GM20000 (cell line): ENCODE measurements around the gene APMAP.

Experiments
- DNase-seq: peaks from one replicate; pipeline ENCODE4 v3.0.0; 2012; ENCODE audit warnings: low spot score
- CTCF ChIP-seq: IDR thresholded peaks from 2 replicates; pipeline ENCODE4 v1.5.1; 2012; ENCODE audit warnings: mild to moderate bottlenecking, control low read depth; ENCODE audit errors: extremely low read depth, missing control alignments

Gene APMAP

GRCh38 chr20:24984961-24985640 is 7.5 kb downstream of the APMAP start:
- TF ChIP-seq CTCF, result no peak
- DNase-seq, result no peak

- DNase-seq, result no peak
- TF ChIP-seq CTCF, result no peak
These were observed 8.7 kb downstream of the APMAP start for GRCh38 chr20:24983896-24984295.

- TF ChIP-seq CTCF, result no peak
- no peak for DNase-seq
These were observed 10.8 kb downstream of the APMAP start for GRCh38 chr20:24981790-24982189.

GRCh38 chr20:24981282-24981681 is 11.3 kb downstream of the APMAP start:
- no peak for TF ChIP-seq CTCF
- DNase-seq, result no peak

- TF ChIP-seq CTCF, result no peak
- DNase-seq, result no peak
These were observed 12.1 kb downstream of the APMAP start for GRCh38 chr20:24980291-24981053.

GRCh38 chr20:24979036-24979960 is 13.3 kb downstream of the APMAP start:
- no peak for TF ChIP-seq CTCF

More at GRCh38 chr20:24979036-24979960, 13.3 kb downstream of the APMAP start:
- no peak for DNase-seq
